ENCODE data around the gene SUPT6H. TPM values are rescaled to one million over a fixed set of nuclear protein-coding genes. Genes with fewer than 3 reads are reported as not detected.
A peak's percentile ranks its signal among the peaks of the same experiment; 100 is the strongest.

Gene SUPT6H
- polyA plus RNA-seq, 2 of the 4 experiments (the other 2 are of a cell fraction) = 51.4 to 63.8 TPM

GRCh38 chr17:28738680-28739384 lies 76.8 kb downstream of the SUPT6H start (continued):
- TF ChIP-seq ZSCAN20 (CRISPR knock-in tag; IDR thresholded peaks at IDR 0.05) = no peak
- no peak for TF ChIP-seq TP53 (CRISPR knock-in tag; IDR thresholded peaks at IDR 0.05)
- TF ChIP-seq POLR2A (IDR thresholded peaks at IDR 0.05; ENCODE audit: low read length) = no peak
- TF ChIP-seq EHF (CRISPR knock-in tag; IDR thresholded peaks at IDR 0.05) = no peak
- no peak for TF ChIP-seq JUN (IDR thresholded peaks at IDR 0.05)
- no peak for TF ChIP-seq HOXB5 (CRISPR knock-in tag; IDR thresholded peaks at IDR 0.05)

- ATAC-seq (no peak), FAIRE-seq (no peak), DNase-seq (ENCODE audit: low read depth in 1 of 2, low spot score in 1 of 2) (no peak)
- H3K4me2 ChIP-seq = no peak overlapping the region
- TF ChIP-seq HEYL (CRISPR knock-in tag; IDR thresholded peaks at IDR 0.05) (no peak), POLR2AphosphoS2 (conservative IDR thresholded peaks at IDR 0.05; ENCODE audit: low read length) (no peak), BCL3 (IDR thresholded peaks at IDR 0.05) (no peak), JUN (IDR thresholded peaks at IDR 0.05) (no peak), ZNF302 (CRISPR knock-in tag; IDR thresholded peaks at IDR 0.05) (no peak), RCOR1 (IDR thresholded peaks at IDR 0.05; ENCODE audit: low read depth, low read length) (no peak), KDM1A (IDR thresholded peaks at IDR 0.05; ENCODE audit: low read depth) (no peak), REST (IDR thresholded peaks at IDR 0.05) (no peak), ZSCAN20 (CRISPR knock-in tag; IDR thresholded peaks at IDR 0.05) (no peak), POLR2A (IDR thresholded peaks at IDR 0.05; ENCODE audit: low read length) (no peak)
- H3K4me3 ChIP-seq = no peak overlapping the region
- peaks cover 9% of the 10 kb centered on the region for H3K9me3 ChIP-seq
- ChIA-PET CTCF (interaction anchor here (0.6 to 22.6 kb wide), 10 partner anchors 9 to 355 kb away, joined by 3 to 977 read pairs (median 4); partner anchors contain the start of genes DHRS13, NEK8, RPL23A and TLCD1), POLR2A (interaction anchor here (1.4 to 1.5 kb wide), 2 partner anchors 12 to 13 kb away, joined by 3 to 4 read pairs; partner anchors contain the start of gene NEK8)
- peak overlapping the region in 1 of 2 experiments; percentile 4; a peak in 1 of 6 replicates for H3K27ac ChIP-seq
- peaks cover 16% of the 10 kb centered on the region for H3K4me1 ChIP-seq
- WGBS (ENCODE audit: missing lambda C conversion rate) = 88% methylated on average over 10 of the region's 10 CpGs
These were observed 78.7 kb downstream of the SUPT6H start for GRCh38 chr17:28740406-28741357.

DNA sequence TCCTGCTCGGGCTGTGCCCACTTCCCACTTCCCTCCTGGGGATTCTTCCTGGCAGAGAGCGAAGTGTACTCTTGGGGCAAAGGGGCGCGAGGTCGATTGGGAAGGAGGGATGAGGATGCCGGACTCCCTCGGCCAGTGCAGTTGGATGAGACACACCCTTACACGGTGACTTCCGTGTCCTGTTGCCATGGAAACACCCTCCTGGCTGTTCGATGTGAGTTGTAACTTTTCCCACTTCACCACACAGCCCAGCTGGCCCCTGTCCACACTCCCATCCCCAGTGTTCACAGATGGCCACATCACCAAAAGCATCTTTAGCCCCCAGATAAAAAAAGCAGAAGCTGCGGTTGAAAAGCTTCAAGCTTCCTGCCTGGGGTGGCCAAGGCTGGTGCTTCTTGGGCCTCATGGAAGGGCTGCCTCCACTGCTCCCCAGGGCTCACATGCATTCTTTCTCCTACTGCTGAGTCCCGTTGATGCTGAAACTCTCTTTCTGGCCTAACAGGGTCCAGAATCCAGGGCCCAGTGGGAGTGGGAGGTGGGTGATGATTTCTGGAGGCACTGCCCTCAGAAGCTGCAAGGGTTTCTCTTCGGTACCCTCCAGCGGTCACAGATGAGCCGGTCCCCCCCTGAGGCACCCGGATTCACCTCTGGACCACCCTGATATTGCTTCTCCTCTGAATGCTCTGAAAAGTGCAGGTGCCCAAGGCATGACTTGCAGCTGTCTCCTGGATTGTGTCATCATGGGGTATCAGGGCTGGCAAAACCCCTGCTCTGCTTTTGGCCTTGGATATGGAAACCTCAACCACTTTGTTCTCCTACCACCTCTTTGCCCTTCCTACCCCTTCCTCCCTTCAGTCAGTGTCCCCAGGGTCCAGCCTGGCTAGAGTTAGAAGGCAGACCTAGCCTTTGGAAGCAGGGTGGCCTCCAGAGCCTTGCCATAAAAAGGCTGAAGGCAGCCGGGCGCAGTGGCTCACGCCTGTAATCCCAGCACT lies 79.6 kb downstream of the SUPT6H start:
- Histone ChIP-seq H3K4me1 (peaks cover 26% of the 10 kb centered on the region), H3K27ac (peak overlapping the region; percentile 98 to 99; a peak in 5 of 6 replicates), H3K4me2 (no peak overlapping the region; the same call in 2 of the 3 replicates), H3K9me3 (peaks cover 9% of the 10 kb centered on the region), H3K4me3 (no peak overlapping the region)
- FAIRE-seq = no peak
- 95% methylated on average over 19 of the region's 19 CpGs for WGBS (ENCODE audit: missing lambda C conversion rate)
- no peak for DNase-seq (ENCODE audit: low read depth in 1 of 2, low spot score in 1 of 2)
- CTCF ChIA-PET = interaction anchor here (0.5 to 22.6 kb wide), 11 partner anchors 8 to 1132 kb away, joined by 3 to 977 read pairs (median 3); partner anchors contain the start of genes DHRS13, NEK8, RPL23A and TLCD1
- POLR2A ChIA-PET = interaction anchor here (1.5 to 12.2 kb wide), 2 partner anchors 14 to 15 kb away, joined by 3 to 369 read pairs; partner anchors contain the start of genes NEK8 and TLCD1
- no peak for ATAC-seq
- TF ChIP-seq FOSL2 (IDR thresholded peaks at IDR 0.05) (no peak), FOSL2 (CRISPR knock-in tag; IDR thresholded peaks at IDR 0.05) (no peak), KDM1A (IDR thresholded peaks at IDR 0.05; ENCODE audit: low read depth) (no peak), EHF (CRISPR knock-in tag; IDR thresholded peaks at IDR 0.05) (no peak), ZNF302 (CRISPR knock-in tag; IDR thresholded peaks at IDR 0.05) (no peak), JUN (IDR thresholded peaks at IDR 0.05) (no peak), PHF8 (IDR thresholded peaks at IDR 0.05; ENCODE audit: borderline replicate concordance, low read depth) (no peak), CHD2 (IDR thresholded peaks at IDR 0.05; ENCODE audit: low read length, partially characterized antibody) (no peak), RAD21 (conservative IDR thresholded peaks at IDR 0.05 in 1 of 2, IDR thresholded peaks at IDR 0.05 in 1 of 2) (no peak), TP53 (CRISPR knock-in tag; IDR thresholded peaks at IDR 0.05) (no peak)
- TF ChIP-seq, protein P1, sequence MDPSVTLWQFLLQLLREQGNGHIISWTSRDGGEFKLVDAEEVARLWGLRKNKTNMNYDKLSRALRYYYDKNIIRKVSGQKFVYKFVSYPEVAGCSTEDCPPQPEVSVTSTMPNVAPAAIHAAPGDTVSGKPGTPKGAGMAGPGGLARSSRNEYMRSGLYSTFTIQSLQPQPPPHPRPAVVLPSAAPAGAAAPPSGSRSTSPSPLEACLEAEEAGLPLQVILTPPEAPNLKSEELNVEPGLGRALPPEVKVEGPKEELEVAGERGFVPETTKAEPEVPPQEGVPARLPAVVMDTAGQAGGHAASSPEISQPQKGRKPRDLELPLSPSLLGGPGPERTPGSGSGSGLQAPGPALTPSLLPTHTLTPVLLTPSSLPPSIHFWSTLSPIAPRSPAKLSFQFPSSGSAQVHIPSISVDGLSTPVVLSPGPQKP (IDR thresholded peaks at IDR 0.05; ENCODE audit: low read depth, low read length) = no peak
- TF ChIP-seq, protein P2, sequence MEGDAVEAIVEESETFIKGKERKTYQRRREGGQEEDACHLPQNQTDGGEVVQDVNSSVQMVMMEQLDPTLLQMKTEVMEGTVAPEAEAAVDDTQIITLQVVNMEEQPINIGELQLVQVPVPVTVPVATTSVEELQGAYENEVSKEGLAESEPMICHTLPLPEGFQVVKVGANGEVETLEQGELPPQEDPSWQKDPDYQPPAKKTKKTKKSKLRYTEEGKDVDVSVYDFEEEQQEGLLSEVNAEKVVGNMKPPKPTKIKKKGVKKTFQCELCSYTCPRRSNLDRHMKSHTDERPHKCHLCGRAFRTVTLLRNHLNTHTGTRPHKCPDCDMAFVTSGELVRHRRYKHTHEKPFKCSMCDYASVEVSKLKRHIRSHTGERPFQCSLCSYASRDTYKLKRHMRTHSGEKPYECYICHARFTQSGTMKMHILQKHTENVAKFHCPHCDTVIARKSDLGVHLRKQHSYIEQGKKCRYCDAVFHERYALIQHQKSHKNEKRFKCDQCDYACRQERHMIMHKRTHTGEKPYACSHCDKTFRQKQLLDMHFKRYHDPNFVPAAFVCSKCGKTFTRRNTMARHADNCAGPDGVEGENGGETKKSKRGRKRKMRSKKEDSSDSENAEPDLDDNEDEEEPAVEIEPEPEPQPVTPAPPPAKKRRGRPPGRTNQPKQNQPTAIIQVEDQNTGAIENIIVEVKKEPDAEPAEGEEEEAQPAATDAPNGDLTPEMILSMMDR (IDR thresholded peaks at IDR 0.05) = no peak

Data from A549 (cell line).